Ascending aorta (tissue), 2 donors: ENCODE data around the gene TBC1D5. TPM values are rescaled to one million over a fixed set of nuclear protein-coding genes. Genes with fewer than 3 reads are reported as not detected.

Experiments used
- DNase-seq, 2 donors: peaks; one replicate each; pipeline ENCODE4 v3.0.0-alpha.2; 2019; ENCODE audit warnings: low spot score in 2 of 2
- H3K27ac ChIP-seq, 2 donors: fragments of 200-600 bp; sonication (generic); one replicate each; pipeline ENCODE4 v1.5.1; 2016 to 2017; ENCODE audit warnings: mild to moderate bottlenecking in 1 of 2
- H3K27me3 ChIP-seq: fragments of 200-600 bp; sonication (generic); one replicate; pipeline ENCODE4 v1.5.1; 2017
- H3K36me3 ChIP-seq, 2 donors: fragments of 200-600 bp; sonication (generic); one replicate each; pipeline ENCODE4 v1.5.1; 2016
- H3K4me1 ChIP-seq, 2 donors: fragments of 200-600 bp; sonication (generic); one replicate each; pipeline ENCODE4 v1.5.1; 2016 to 2017; ENCODE audit warnings: mild to moderate bottlenecking in 1 of 2
- H3K4me3 ChIP-seq, 2 donors: fragments of 200-600 bp; sonication (generic); one replicate each; pipeline ENCODE4 v1.5.1; 2016 to 2017; ENCODE audit warnings: mild to moderate bottlenecking in 1 of 2
- H3K9me3 ChIP-seq, 2 donors: fragments of 200-600 bp; sonication (generic); one replicate each; pipeline ENCODE4 v1.5.1; 2016
- CTCF ChIP-seq, 3 experiments: fragments of 200-600 bp in 2 of 3; fragments of 450-650 bp in 1 of 3; sonication (generic) in 2 of 3; IDR thresholded peaks; one replicate each; pipeline ENCODE4 v1.5.1; 2016 to 2019; ENCODE audit warnings: antibody characterized with exemption in 3 of 3, mild to moderate bottlenecking in 1 of 3, moderate library complexity in 1 of 3
- intact Hi-C: fragments of 100-400 bp; cut with DNase I; formaldehyde crosslinking; loops from one replicate; pipeline ENCODE4 v1.15.1; 2023
- total RNA-seq: library from RNA; depleted of rRNA; stranded (reverse); fragments of >200 nt; gene quantifications from one replicate; pipeline ENCODE4 v1.1.0, GENCODE V29; 2016

The TBC1D5 gene
- total RNA-seq, 1 donor from 2014 or later = 43.3 TPM

- intact Hi-C loops = no loop called here
- H3K4me1 ChIP-seq = no peaks in the 10 kb centered on the region
- H3K36me3 ChIP-seq = no peaks in the 10 kb centered on the region
- no peak for TF ChIP-seq CTCF (IDR thresholded peaks at IDR 0.05)
- no peaks in the 10 kb centered on the region for H3K27me3 ChIP-seq
- DNase-seq = no peak
- no peaks in the 10 kb centered on the region for H3K9me3 ChIP-seq
- no peak overlapping the region for H3K27ac ChIP-seq
- H3K4me3 ChIP-seq = no peak overlapping the region
These were observed 381.4 kb downstream of the TBC1D5 start for GRCh38 chr3:17360991-17361390.

- no peaks in the 10 kb centered on the region for H3K27me3 ChIP-seq
- no peak for TF ChIP-seq CTCF (IDR thresholded peaks at IDR 0.05)
- no peak overlapping the region for H3K27ac ChIP-seq
- H3K4me3 ChIP-seq = no peak overlapping the region
- no peaks in the 10 kb centered on the region for H3K9me3 ChIP-seq
- H3K4me1 ChIP-seq = peaks cover 0 to 2% of the 10 kb centered on the region in 2 donors
- DNase-seq = no peak
- H3K36me3 ChIP-seq = no peaks in the 10 kb centered on the region
- intact Hi-C loops = no loop called here
These were observed 382.5 kb downstream of the TBC1D5 start for GRCh38 chr3:17359911-17360310.

GRCh38 chr3:17357035-17357710 lies 385.3 kb downstream of the TBC1D5 start:
- TF ChIP-seq CTCF (IDR thresholded peaks at IDR 0.05) = no peak
- Histone ChIP-seq H3K4me3 (no peak overlapping the region), H3K9me3 (no peaks in the 10 kb centered on the region), H3K27ac (no peak overlapping the region), H3K4me1 (peaks cover 0 to 2% of the 10 kb centered on the region in 2 donors), H3K27me3 (no peaks in the 10 kb centered on the region), H3K36me3 (no peaks in the 10 kb centered on the region)
- no peak for DNase-seq
- intact Hi-C loops = no loop called here

- TF ChIP-seq CTCF (IDR thresholded peaks at IDR 0.05) = no peak
- H3K27me3 ChIP-seq = no peaks in the 10 kb centered on the region
- no peaks in the 10 kb centered on the region for H3K36me3 ChIP-seq
- H3K9me3 ChIP-seq = no peaks in the 10 kb centered on the region
- H3K27ac ChIP-seq = no peak overlapping the region
- DNase-seq = no peak
- intact Hi-C loops = no loop called here
- no peak overlapping the region for H3K4me3 ChIP-seq
- peaks cover 0 to 2% of the 10 kb centered on the region in 2 donors for H3K4me1 ChIP-seq
These were observed 385.8 kb downstream of the TBC1D5 start for GRCh38 chr3:17356585-17356984.

- Histone ChIP-seq H3K9me3 (no peaks in the 10 kb centered on the region), H3K36me3 (no peaks in the 10 kb centered on the region), H3K4me3 (no peak overlapping the region), H3K27ac (no peak overlapping the region), H3K27me3 (no peaks in the 10 kb centered on the region), H3K4me1 (peaks cover 0 to 2% of the 10 kb centered on the region in 2 donors)
- TF ChIP-seq CTCF (IDR thresholded peaks at IDR 0.05) = no peak
- no peak for DNase-seq
- intact Hi-C loops = no loop called here
These were observed 386.8 kb downstream of the TBC1D5 start for GRCh38 chr3:17355591-17355990.

- peaks cover 0 to 2% of the 10 kb centered on the region in 2 donors for H3K4me1 ChIP-seq
- no peaks in the 10 kb centered on the region for H3K36me3 ChIP-seq
- TF ChIP-seq CTCF (IDR thresholded peaks at IDR 0.05) = no peak
These were observed 388.1 kb downstream of the TBC1D5 start for GRCh38 chr3:17354341-17354740.

More at GRCh38 chr3:17354341-17354740, 388.1 kb downstream of the TBC1D5 start:
- Histone ChIP-seq H3K9me3 (no peaks in the 10 kb centered on the region), H3K27ac (no peak overlapping the region), H3K27me3 (no peaks in the 10 kb centered on the region), H3K4me3 (no peak overlapping the region)
- DNase-seq = no peak
- intact Hi-C loops = no loop called here
